ENCODE measurements around the gene SPACA7.

DNA sequence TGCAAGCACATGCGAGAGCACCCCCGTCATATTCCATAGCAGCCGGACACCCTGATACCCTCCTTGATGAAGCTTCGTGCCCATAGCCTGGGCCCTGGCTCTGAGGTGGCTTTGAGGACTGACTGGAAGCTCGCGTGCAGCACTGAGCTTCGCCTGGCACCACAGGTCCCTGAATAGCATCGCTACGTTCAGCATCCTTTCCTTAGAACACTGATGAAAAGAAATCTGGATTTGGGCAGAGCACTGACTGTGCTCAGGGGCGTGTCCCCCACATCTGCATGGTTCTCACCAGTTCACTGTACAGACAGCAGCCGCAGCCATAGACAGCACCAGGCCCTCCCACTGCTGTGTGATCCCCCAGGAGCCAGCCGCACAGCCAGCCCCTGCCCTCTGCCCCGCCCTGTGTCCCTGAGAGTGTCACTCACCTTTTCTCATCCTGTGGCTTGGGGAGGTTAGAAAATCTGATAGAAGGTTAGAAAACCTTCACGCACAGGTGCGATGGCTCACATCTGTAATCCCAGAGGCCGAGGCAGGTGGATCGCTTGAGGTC, 49.3 kb upstream of the SPACA7 start:
- TF ChIP-seq, protein P1, sequence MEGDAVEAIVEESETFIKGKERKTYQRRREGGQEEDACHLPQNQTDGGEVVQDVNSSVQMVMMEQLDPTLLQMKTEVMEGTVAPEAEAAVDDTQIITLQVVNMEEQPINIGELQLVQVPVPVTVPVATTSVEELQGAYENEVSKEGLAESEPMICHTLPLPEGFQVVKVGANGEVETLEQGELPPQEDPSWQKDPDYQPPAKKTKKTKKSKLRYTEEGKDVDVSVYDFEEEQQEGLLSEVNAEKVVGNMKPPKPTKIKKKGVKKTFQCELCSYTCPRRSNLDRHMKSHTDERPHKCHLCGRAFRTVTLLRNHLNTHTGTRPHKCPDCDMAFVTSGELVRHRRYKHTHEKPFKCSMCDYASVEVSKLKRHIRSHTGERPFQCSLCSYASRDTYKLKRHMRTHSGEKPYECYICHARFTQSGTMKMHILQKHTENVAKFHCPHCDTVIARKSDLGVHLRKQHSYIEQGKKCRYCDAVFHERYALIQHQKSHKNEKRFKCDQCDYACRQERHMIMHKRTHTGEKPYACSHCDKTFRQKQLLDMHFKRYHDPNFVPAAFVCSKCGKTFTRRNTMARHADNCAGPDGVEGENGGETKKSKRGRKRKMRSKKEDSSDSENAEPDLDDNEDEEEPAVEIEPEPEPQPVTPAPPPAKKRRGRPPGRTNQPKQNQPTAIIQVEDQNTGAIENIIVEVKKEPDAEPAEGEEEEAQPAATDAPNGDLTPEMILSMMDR (IDR thresholded peaks at IDR 0.05) = no peak
- no peak for TF ChIP-seq POLR2A (IDR thresholded peaks at IDR 0.05)

All from body of pancreas (tissue), 4 donors.